Measurements from ENCODE around the gene IAH1. TPM values are rescaled to one million over a fixed set of nuclear protein-coding genes. Genes with fewer than 3 reads are reported as not detected.

The IAH1 gene
- total RNA-seq, 4 donors from 2014 or later: 11.5 to 35.7 (median 27.7) TPM

DNA sequence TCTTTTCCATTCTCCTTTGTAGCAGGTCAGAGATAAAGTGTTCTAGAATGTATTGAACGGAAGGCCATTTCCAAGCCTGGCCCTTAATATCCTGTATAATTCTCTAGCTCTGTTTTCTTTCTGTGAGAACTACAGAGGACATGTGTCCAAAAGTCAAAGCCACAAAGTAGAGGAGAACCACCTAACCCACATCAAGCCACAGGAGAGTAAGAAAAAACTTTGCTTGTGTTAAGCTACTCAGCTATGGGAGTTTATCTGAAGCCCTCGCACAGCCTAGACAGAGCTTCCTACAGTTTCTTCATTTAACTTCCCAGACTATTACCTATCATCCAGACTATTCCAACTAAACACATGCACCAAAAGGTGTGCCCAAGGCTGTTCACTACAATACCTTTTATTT lies 59.3 kb downstream of the IAH1 start:
- intact Hi-C loops (cut with DNase I; ENCODE audit: low total_unique reads): no loop called here
- no peak for TF ChIP-seq POLR2A (IDR thresholded peaks at IDR 0.05)
- H3K4me3 ChIP-seq (ENCODE audit: low read depth, poor library complexity, severe bottlenecking): no peak overlapping the region
- DNase-seq (ENCODE audit: low spot score in 2 of 2): no peak
- 94 to 95% methylated on average over 2 of the region's 2 CpGs for WGBS, 2 donors

DNA sequence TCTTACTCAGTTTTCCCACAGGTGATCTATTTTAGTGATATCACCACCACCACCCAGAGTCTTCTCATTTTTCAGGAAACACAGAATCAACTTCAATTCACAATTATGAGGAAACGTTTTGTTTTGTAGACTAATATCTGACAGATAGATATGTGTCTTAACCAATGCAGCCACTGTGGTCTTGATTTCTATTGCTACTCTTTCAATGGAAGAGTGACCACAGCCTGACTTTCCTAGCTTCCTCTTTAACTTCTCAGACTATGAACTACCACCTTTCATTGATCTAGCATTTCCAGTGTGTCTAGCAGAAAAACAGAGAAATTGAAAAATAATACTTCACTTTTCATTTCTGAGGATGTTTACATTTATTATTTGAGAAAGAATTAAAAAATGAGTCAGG lies 60.8 kb downstream of the IAH1 start:
- no peak overlapping the region for H3K4me3 ChIP-seq (ENCODE audit: low read depth, poor library complexity, severe bottlenecking)
- no peak for TF ChIP-seq POLR2A (IDR thresholded peaks at IDR 0.05)
- TF ChIP-seq, protein P1, sequence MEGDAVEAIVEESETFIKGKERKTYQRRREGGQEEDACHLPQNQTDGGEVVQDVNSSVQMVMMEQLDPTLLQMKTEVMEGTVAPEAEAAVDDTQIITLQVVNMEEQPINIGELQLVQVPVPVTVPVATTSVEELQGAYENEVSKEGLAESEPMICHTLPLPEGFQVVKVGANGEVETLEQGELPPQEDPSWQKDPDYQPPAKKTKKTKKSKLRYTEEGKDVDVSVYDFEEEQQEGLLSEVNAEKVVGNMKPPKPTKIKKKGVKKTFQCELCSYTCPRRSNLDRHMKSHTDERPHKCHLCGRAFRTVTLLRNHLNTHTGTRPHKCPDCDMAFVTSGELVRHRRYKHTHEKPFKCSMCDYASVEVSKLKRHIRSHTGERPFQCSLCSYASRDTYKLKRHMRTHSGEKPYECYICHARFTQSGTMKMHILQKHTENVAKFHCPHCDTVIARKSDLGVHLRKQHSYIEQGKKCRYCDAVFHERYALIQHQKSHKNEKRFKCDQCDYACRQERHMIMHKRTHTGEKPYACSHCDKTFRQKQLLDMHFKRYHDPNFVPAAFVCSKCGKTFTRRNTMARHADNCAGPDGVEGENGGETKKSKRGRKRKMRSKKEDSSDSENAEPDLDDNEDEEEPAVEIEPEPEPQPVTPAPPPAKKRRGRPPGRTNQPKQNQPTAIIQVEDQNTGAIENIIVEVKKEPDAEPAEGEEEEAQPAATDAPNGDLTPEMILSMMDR (IDR thresholded peaks at IDR 0.05): no peak
- intact Hi-C loops (cut with DNase I; ENCODE audit: low total_unique reads): no loop called here
- no peak for DNase-seq (ENCODE audit: low spot score in 2 of 2)
- WGBS, 2 donors: 79 to 81% methylated on average over 1 of the region's 1 CpG

DNA sequence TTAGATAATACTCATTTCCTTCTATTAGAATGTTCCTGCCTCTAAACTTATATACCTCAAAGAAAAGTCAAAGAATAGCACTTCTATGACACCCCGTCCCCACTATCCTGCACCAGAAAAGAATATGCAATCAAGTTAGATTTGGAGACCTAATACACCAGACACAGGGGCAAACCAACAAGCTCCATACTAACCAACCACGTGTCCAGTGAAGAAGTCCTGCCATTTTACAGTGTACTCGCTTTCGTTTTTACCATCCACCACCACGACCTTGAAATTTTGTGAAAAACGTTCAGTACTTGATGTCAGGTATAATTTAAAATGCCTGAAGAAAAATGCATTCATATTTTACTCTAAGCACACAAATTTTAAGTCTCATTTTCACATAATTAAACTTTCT lies 62.2 kb downstream of the IAH1 start:
- intact Hi-C loops (cut with DNase I; ENCODE audit: low total_unique reads): no loop called here
- TF ChIP-seq, protein P1 (IDR thresholded peaks at IDR 0.05): no peak
- TF ChIP-seq POLR2A (IDR thresholded peaks at IDR 0.05): no peak
- H3K4me3 ChIP-seq (ENCODE audit: low read depth, poor library complexity, severe bottlenecking): no peak overlapping the region
- 90 to 93% methylated on average over 6 of the region's 6 CpGs for WGBS, 2 donors
- DNase-seq (ENCODE audit: low spot score in 2 of 2): no peak

DNA sequence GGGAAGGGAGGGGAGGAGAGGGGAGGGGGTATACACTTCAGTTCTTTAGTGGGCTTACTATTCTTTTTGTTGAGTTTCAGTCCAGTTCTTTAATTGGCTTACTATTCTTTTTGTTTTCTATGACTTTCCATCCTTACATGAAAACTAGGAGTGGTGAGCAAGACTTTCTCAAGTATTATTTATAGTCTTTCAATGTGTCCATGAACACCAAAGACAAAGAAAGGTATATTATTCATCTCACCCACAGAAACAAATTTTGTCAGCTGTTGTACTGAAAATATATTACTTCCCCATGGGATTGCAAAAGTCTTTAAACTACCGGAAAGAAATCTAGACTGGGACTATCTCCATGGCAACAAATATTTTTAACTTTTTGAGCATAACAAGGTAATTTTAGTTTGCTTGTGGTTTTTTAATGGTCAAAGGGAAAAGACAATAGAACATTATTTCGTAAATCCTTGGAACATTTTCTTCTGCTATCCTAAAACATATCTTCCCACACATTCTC lies 63.7 kb downstream of the IAH1 start:
- H3K4me3 ChIP-seq (ENCODE audit: low read depth, poor library complexity, severe bottlenecking): no peak overlapping the region
- TF ChIP-seq POLR2A (IDR thresholded peaks at IDR 0.05): no peak
- TF ChIP-seq, protein P1 (IDR thresholded peaks at IDR 0.05): no peak
- intact Hi-C loops (cut with DNase I; ENCODE audit: low total_unique reads): no loop called here
- no peak for DNase-seq (ENCODE audit: low spot score in 2 of 2)
- 29 to 38% methylated on average over 2 of the region's 2 CpGs for WGBS, 2 donors

Other genes with a start within 250 kb of the IAH1 start
- 10 to 100 TPM; 22.4 to 30.1 (median 26.5) TPM for gene ITGB1BP1, start 51.0 kb upstream of the IAH1 start, total RNA-seq
- gene CPSF3, start 50.9 kb upstream of the IAH1 start, total RNA-seq: 10 to 100 TPM; 23.0 to 34.1 (median 26.2) TPM
- 10 to 100 TPM; 23.0 to 29.8 (median 27.5) TPM for gene ADAM17, start 81.3 kb downstream of the IAH1 start, total RNA-seq
- gene YWHAQ, start 156.4 kb downstream of the IAH1 start, total RNA-seq: 100 to 1,000 TPM in 3 of 4 donors, 10 to 100 TPM in 1; 85.6 to 159 (median 121) TPM